ENCODE measurements around the gene SP8.
A peak's percentile ranks its signal among the peaks of the same experiment; 100 is the strongest.

GRCh38 chr7:20834656-20835055 is 48.0 kb upstream of the SP8 start:
- peak in 2 of 3 experiments; percentile 34 to 58 for TF ChIP-seq CTCF (optimal IDR thresholded peaks at IDR 0.05 in 1 of 3, IDR thresholded peaks at IDR 0.05 in 1 of 3, conservative IDR thresholded peaks at IDR 0.05 in 1 of 3; ENCODE audit: extremely low read depth in 1 of 3, insufficient read depth in 2 of 3, low read length in 3 of 3)
- TF ChIP-seq EZH2 (IDR thresholded peaks at IDR 0.05; ENCODE audit: low read length) = no peak
